Mammary epithelial cell (primary cell): ENCODE data around the gene GNA15.

Source experiments
- EZH2 ChIP-seq: IDR thresholded peaks from 2 replicates; pipeline ENCODE4 v1.6.1; 2012; ENCODE audit warnings: low read length, inconsistent platforms, borderline replicate concordance
- TF ChIP-seq, protein P1 (sequence below), 2 donors: IDR thresholded peaks in 1 of 2; conservative IDR thresholded peaks in 1 of 2; 2 replicates each; pipeline ENCODE4 v1.5.1; 2011 to 2012; ENCODE audit warnings: inconsistent platforms in 2 of 2, low read length in 2 of 2, mild to moderate bottlenecking in 2 of 2, control low read depth in 1 of 2, low read depth in 1 of 2; ENCODE audit not compliant: insufficient read depth in 1 of 2; ENCODE audit errors: extremely low read depth in 1 of 2

DNA sequence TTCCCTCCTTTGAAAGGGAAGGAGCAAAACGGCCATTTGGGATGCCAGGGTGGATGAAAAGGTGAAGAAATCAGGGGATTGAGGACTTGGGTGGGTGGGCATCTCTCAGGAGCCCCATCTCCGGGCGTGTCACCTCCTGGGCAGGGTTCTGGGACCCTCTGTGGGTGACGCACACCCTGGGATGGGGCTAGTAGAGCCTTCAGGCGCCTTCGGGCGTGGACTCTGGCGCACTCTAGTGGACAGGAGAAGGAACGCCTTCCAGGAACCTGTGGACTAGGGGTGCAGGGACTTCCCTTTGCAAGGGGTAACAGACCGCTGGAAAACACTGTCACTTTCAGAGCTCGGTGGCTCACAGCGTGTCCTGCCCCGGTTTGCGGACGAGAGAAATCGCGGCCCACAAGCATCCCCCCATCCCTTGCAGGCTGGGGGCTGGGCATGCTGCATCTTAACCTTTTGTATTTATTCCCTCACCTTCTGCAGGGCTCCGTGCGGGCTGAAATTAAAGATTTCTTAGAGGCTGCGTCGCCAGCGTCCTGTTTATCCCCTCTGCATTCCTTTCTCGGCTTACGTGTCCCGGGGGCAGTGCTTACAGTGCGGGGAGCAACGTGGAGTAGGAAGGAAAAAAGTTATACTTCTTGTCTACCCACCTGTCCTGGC lies 27.5 kb downstream of the GNA15 start:
- TF ChIP-seq, protein P1, sequence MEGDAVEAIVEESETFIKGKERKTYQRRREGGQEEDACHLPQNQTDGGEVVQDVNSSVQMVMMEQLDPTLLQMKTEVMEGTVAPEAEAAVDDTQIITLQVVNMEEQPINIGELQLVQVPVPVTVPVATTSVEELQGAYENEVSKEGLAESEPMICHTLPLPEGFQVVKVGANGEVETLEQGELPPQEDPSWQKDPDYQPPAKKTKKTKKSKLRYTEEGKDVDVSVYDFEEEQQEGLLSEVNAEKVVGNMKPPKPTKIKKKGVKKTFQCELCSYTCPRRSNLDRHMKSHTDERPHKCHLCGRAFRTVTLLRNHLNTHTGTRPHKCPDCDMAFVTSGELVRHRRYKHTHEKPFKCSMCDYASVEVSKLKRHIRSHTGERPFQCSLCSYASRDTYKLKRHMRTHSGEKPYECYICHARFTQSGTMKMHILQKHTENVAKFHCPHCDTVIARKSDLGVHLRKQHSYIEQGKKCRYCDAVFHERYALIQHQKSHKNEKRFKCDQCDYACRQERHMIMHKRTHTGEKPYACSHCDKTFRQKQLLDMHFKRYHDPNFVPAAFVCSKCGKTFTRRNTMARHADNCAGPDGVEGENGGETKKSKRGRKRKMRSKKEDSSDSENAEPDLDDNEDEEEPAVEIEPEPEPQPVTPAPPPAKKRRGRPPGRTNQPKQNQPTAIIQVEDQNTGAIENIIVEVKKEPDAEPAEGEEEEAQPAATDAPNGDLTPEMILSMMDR (conservative IDR thresholded peaks at IDR 0.05 in 1 of 2, IDR thresholded peaks at IDR 0.05 in 1 of 2; ENCODE audit: extremely low read depth in 1 of 2, insufficient read depth in 1 of 2, low read depth in 1 of 2, low read length in 2 of 2): peak; percentile 86 to 97
- TF ChIP-seq EZH2: no peak
